ENCODE results near the gene STK35.
"Not testable (repeated sequence)": the region's sequence is repeated elsewhere in the genome, so short reads cannot be mapped to it uniquely, and the experiment has no call there.

Gene STK35

GRCh38 chr20:2163757-2164156, 62.1 kb downstream of the STK35 start:
- DNase-seq = no peak

GRCh38 chr20:2164421-2164820, 62.8 kb downstream of the STK35 start:
- DNase-seq = no peak

- no peak for DNase-seq
Observed at GRCh38 chr20:2164966-2165365, 63.3 kb downstream of the STK35 start.

DNA sequence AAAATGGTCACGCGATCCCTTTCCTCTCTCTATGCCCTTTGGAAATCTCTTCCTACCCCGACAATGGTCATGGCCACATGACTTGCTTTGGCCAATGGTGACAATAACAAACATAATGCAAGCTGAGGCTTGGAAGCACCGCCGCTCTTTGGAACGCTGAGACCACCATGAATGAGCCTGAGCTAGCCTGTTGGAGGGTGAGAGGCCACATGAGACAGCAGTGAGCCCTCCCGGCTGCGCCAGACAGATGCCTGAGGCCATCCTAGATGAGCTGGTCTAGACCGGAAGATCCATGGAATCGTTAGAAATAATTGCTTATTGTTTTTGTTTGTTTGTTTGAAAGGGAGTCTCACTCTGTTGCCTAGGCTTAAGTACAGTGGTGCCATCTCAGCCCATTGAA, 64.2 kb downstream of the STK35 start:
- DNase-seq = no peak

DNA sequence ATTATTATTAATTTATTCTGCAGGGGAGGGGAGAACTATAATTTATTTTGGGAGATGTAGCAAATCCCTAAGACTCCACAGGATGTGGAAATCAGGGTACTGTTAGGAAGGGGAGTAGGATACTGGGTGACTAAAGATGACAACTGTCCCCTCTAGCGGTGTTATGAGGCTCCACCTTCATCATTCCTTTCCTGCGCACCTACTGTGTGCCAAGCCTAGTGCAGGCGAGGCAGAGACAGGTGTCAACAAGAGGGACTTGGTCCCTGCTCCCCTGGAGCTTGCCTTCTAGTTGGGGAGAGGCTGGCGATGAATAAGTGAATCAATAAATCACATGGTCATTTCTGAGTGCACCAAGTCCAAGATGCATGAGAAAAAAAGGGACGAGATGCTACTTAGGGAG, 65.5 kb downstream of the STK35 start:
- DNase-seq = no peak

GRCh38 chr20:2168946-2169345, 67.3 kb downstream of the STK35 start:
- no peak for DNase-seq

GRCh38 chr20:2169456-2170088, 67.9 kb downstream of the STK35 start:
- no peak for DNase-seq

DNA sequence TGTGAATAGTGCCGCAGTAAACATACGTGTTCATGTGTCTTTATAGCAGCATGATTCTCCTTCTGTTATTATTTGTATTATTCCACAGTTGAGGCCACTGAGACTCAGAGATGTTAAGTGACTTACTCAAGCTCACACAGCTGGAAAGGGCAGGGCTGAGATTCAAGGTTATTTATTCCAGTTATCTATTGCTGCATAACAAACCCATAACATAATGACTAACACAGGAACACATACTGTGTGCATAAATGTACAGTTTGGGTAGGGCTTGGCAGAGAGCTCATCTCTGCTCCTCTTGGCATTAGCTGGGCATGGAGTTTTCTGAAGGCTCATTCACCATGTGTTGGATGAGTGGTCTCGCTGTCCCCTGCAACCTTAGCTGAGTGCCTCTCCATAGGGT, 68.8 kb downstream of the STK35 start:
- no peak for DNase-seq

GRCh38 chr20:2171266-2171790, 69.7 kb downstream of the STK35 start:
- DNase-seq = no peak

- not testable (repeated sequence) for DNase-seq
Observed at GRCh38 chr20:2171840-2172239, 70.2 kb downstream of the STK35 start.

GRCh38 chr20:2172305-2173175, 70.9 kb downstream of the STK35 start:
- peak; percentile 80 for DNase-seq

GRCh38 chr20:2173186-2173585, 71.6 kb downstream of the STK35 start:
- no peak for DNase-seq

GRCh38 chr20:2174067-2174466, 72.4 kb downstream of the STK35 start:
- no peak for DNase-seq

- DNase-seq = no peak
Observed at GRCh38 chr20:2176946-2177345, 75.3 kb downstream of the STK35 start.

GRCh38 chr20:2178318-2179232, 76.9 kb downstream of the STK35 start:
- DNase-seq = no peak

- DNase-seq = no peak
Observed at GRCh38 chr20:2179233-2179580, 77.6 kb downstream of the STK35 start.

DNA sequence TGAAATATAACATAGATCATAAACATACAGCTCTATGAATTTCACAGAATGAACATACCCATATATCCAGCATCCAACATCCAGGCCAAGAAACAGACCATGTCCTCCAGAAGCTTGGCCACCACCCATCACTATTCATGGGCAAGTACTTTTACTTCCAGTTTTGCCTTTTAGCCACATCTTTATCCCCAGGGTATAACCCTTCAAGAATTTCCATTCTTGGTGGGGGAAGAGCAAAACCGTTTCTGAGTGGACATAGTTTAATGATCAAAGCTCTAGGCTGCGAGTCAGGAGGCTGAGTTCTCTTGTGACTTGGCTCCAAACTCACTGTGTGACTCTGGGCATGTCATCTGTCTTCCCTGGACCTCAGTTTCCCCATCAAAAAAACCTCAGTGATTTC, 78.3 kb downstream of the STK35 start:
- no peak for DNase-seq

- no peak for DNase-seq
Observed at GRCh38 chr20:2183381-2183780, 81.8 kb downstream of the STK35 start.

- DNase-seq = not testable (repeated sequence)
Observed at GRCh38 chr20:2184933-2185332, 83.3 kb downstream of the STK35 start.

DNA sequence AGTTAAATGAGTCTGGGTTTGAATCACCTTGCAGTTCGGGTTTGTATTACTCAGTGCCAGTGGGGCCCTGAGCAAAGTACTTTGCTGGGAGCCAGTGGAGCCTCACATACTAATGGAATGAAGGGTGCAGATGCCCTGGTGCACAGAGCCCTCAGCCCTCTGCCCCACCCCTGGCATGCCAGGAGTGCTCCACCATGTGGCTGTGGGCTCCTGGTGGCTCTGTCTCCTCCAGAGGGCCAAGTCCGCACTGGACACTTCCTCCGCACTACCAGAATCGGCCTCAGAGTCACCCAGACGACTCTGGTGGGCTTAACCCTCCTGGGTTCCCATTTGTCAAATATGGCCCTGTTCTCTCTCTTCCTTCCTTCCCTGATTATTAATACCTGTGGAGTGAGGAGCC, 94.0 kb downstream of the STK35 start:
- no peak for DNase-seq

- no peak for DNase-seq
Observed at GRCh38 chr20:2197166-2197565, 95.5 kb downstream of the STK35 start.

Measured in NCI-H2171 treated with DMSO at 0.1 percent for 48 hours (cell line).